HG03045 (cell line): ENCODE measurements around the gene GNAQ.

ENCODE experiments used
- ATAC-seq: cut with Tn5 transposase; IDR thresholded peaks from one replicate; pipeline ENCODE4 v1.9.1; 2021; ENCODE audit warnings: mild to moderate bottlenecking, moderate library complexity; ENCODE audit not compliant: unreplicated experiment

GNAQ gene

GRCh38 chr9:77854258-77854915, 177.2 kb downstream of the GNAQ start:
- ATAC-seq, result no peak

DNA sequence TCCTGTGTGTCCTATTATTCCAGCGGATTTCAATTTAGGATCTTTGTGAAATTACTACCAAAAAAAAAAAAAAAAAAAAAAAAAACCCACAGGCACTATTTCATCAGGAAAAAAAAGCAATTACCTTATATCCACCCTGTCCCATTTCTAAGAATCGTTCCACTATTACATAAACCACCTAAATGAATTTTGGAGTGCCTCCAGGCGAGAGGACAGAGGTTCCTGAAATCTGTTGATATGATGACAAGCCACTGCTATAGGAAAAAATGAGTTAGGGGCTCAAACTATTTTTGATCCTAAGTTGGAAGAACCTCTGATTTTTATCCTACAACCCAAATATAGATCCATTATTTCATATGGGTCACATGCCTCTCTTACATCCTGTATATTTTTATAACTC, 177.9 kb downstream of the GNAQ start:
- ATAC-seq, result no peak

DNA sequence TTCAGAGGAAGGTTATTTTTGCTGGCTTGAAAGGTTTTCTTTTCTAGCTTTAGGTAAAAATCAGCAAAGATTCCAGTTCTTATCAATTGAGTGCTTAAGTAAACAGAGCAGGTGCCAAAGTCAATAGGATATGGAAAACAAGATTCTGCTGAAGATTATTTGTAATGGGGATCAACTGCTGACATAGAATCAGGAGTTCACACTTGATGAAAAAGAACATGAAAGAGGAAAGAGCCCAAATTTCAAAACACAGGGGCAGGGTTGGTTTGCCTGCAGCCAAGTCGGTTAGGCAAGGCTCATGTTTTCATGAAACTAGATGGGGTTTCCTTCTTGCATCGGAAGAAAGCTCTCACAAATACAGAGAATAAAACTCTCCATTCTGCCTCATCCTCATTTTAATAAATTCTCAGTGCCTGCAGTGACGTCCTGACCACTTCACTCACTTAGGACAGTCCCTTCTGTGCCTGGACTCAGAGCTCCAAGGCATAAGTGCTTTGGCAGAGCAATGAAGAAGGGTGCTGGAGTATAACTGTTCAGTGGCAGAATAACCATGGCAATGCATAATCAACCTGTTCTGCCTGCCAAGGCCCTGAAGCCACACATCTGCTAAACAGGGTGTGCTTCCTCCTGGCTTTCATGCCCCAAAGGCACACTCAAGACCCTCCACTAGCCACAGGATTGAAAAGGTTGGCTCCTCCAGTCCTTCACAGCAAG, 179.6 kb downstream of the GNAQ start:
- ATAC-seq, result no peak

GRCh38 chr9:77848897-77849296, 182.7 kb downstream of the GNAQ start:
- ATAC-seq, result no peak

DNA sequence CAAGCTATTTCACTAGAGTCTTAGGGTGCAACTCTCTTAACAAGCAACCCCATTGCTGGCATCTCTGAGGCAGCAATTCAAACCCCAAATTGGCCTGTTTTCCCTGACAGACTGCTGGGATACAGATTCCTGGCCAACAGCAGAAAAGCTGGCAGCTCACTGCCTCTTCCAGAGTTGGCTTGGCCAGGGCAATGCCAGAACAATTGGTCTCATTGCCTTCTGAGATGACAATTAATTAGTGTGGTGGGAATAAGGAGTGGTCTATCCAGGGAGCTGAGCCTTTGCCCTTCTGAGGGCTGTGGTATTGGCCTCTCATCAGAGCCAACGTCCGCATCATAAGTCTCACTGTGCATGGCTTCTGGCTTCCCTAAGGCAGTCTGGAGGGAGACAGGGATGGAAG, 183.2 kb downstream of the GNAQ start:
- no peak for ATAC-seq

DNA sequence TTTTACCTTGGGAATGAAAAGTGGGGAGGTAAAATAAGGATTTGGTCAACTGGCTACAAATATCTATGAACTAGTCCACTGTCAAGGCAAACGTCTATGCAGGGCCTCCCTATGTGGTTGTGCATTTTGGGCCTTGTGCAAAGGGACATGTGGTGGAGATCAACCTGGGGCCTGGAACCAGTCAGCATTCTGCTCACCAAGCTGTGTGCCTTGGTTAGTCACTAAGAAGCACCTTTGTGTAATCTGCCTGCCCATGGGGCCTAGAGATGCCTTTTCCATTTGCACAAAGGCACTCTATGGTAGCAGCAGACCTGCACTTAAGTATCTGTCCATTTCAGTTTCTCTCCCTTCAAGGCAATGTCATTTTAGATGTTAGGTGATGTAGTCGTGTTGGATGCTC, 184.0 kb downstream of the GNAQ start:
- ATAC-seq, result no peak

DNA sequence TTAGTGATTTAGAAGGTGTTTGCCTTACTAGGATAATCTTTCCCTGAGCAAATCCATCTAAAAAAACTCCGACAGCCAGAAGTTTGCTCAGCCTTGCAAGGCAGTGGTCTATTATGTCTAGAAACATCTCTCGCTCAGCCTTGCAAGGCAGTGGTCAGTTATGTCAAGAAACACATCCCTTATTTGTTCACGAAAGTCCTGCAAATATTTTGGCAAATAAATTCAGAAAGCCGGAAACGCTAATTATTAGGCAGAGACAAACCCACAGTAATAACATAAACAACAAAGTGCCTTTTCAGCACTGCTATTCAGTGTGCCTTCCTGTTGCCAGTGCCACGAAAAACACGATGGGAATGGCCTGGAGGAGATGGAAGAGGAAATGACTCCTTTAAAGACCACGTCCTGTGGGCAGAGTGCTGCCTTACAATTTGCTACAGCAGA, 184.5 kb downstream of the GNAQ start:
- ATAC-seq, result no peak

GRCh38 chr9:77844415-77844814, 187.2 kb downstream of the GNAQ start:
- no peak for ATAC-seq

DNA sequence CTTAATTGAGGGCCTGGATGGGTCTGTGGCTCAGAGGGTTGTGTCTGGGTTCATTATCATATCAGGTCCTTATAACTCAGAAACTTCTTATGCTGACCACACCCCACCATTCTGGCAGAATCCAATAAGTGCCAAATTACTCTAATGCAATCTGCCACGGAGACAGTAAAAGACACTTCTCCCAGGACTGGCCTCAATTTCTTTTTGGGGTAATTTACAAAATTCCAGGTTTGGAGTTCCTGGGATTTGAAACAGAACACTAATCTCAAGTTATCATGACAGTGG, 187.8 kb downstream of the GNAQ start:
- no peak for ATAC-seq

DNA sequence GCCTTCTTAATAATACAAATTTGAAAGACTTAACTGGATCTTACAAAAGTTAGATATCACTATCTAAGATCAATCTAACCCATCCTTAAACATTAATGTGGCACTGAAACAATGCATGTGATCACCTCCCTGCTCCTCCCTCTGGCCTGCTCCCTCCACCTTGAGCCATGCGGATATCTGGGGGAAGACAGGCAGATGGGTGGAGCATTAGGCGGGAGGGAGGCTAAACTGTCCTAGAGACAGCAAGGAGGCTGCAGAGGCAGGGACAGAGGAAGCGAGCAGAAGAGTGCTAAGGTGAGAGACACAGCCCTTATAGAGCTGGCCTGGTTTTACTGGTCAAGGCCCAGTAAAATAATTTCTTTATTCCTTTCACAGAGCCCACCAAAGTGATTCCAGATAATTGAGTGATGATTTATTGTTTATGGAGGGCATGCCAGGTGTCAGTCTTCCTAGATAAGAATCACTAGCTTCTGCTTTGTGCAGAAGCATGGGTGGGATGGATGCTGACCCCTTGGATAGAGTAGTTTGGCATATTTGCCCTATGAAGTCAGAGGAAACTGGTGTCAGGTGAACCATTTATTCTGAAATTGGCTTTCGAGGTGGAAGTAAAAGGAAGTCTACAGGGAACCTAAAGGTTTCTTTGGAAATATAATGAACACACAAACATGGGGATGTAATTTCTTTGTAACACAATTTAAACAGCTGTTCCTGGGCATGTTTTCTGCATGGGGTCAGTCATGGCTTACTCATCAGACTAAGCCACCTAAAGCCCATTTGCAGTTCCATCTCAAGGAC, 188.3 kb downstream of the GNAQ start:
- no peak for ATAC-seq

DNA sequence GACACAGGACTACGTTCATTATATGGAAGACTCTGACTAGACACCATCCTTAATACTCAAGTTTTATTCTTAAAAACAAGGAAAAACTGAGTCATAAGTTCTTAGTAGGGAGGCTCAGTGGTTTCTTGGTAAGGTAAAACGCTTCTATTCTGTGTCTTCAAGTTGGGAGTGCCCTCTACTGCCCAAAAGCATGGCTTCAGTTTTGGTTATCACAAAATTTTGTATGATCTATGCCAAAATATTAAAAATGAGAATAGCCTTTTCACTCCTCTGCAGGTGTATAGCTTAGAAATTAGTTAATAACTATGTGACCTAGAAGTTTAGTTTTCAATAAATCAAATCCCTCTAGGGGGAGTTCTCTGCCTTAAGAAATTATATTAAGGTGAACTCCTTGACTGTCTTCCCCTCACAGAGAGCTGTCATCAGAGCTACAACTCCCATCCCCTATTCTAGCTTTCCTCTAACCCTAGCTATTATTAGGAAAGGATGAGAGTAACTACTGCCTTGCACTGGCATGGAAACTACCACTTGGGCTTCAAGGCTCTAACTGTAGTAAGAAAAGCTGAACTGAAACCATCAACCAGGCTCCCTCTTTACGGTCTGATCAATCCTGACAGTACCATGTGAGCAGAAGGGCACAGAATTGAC, 189.7 kb downstream of the GNAQ start:
- no peak for ATAC-seq

- no peak for ATAC-seq
These were observed 192.0 kb downstream of the GNAQ start for GRCh38 chr9:77839459-77840140.

DNA sequence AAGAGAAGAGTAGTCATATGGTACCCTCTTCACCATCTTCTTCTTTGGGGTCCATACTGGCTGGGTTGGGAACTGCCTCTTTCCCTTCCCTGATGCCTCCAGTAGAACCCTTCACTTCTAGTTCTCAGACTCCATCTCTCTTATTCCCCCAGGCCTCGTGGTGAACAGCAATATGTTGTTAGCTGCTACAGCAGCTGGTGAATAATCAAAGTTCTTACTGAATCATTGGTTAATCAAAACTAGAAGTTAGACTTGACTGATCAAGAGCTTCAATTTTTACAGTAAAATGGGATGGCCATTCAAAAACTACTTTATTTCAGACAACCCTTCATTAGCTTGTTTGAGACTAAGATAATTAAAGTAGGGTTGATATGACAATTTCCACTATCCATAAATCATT, 192.6 kb downstream of the GNAQ start:
- ATAC-seq, result no peak

DNA sequence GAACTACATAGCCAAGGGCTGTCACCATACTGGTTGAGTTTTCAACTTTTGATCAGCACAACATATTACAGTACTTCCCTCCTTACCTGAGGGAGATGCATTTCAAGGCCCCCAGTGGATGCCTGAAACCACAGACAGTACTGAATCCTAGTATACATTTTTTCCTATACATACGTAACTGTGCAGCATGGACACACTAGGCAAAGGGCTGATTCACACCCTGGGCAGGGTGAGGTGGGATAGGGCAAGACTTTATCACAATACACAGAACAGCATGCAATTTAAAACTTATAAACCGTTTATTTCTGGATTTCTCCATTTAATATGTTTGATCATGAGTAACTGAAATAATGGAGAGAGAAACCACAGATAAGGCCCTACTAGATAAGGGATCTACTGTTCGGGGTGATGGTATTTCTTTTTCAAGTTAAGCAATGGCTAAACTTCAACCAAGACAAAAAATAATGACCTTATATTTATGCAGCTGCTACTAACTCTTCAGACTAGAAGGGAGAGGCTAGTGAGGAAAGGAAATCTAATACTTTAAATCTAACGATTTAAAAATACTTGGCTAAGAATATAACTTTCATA, 196.6 kb downstream of the GNAQ start:
- ATAC-seq, result no peak

GRCh38 chr9:77833561-77834429, 197.8 kb downstream of the GNAQ start:
- ATAC-seq, result no peak

- ATAC-seq, result no peak
These were observed 199.0 kb downstream of the GNAQ start for GRCh38 chr9:77832639-77833038.

- no peak for ATAC-seq
These were observed 199.8 kb downstream of the GNAQ start for GRCh38 chr9:77831781-77832180.

GRCh38 chr9:77830618-77831285, 200.9 kb downstream of the GNAQ start:
- no peak for ATAC-seq

DNA sequence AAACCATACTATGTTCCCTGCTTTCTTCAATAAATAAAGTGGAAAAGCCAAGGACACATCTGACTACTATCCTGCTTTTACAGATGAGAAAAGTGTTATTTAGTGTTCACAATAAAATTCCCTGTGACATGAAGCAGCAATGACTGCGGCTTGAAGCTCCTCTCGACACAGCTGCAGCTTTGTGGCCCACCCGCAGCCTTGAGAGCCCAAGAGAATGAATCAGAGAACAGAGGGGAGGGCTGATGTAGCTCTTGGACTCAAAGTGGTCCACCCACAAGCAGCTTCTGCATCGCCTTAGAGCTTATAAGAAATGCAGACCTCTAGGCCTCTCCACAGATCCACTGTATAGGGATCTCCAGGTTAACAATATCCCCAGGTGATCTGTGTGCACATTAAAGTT, 202.2 kb downstream of the GNAQ start:
- ATAC-seq, result no peak
